ENCODE results near the gene TPO.

TPO gene

GRCh38 chr2:1451422-1451821 lies 38.2 kb downstream of the TPO start:
- no peak for DNase-seq

GRCh38 chr2:1453561-1453960 lies 40.3 kb downstream of the TPO start:
- no peak for DNase-seq

- no peak for DNase-seq
Observed at GRCh38 chr2:1454346-1454745, 41.1 kb downstream of the TPO start.

GRCh38 chr2:1455466-1455865 lies 42.2 kb downstream of the TPO start:
- DNase-seq: no peak

GRCh38 chr2:1458432-1458831 lies 45.2 kb downstream of the TPO start:
- DNase-seq: no peak

GRCh38 chr2:1459727-1460126 lies 46.5 kb downstream of the TPO start:
- DNase-seq: no peak

DNA sequence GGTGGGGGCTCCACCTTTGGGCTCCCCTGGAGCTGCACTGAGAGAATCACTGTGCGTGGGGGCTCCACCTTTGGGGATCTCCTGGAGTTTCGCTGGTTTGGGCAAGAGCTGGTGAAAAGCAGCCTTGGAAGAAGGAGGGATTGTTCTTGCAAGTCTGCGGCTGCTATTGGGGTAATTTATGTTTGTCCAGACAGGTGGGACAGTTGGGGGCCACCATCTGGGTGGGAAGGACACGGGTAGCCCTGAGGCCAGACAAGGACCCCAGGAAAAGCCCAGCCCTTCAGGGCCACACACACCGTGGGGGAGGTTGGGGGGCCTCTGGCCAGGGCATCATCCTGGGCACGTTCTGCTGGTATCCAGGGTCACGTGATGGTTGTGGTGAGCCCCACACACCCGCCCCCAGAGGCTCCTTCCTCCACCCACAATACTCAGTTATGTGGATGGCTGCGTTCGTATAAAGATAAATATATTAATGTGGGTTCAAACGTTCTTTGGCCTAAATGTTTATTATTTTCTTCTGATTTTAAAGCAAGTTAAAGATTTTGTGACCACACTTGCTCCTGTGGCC lies 47.7 kb downstream of the TPO start:
- DNase-seq: no peak

DNA sequence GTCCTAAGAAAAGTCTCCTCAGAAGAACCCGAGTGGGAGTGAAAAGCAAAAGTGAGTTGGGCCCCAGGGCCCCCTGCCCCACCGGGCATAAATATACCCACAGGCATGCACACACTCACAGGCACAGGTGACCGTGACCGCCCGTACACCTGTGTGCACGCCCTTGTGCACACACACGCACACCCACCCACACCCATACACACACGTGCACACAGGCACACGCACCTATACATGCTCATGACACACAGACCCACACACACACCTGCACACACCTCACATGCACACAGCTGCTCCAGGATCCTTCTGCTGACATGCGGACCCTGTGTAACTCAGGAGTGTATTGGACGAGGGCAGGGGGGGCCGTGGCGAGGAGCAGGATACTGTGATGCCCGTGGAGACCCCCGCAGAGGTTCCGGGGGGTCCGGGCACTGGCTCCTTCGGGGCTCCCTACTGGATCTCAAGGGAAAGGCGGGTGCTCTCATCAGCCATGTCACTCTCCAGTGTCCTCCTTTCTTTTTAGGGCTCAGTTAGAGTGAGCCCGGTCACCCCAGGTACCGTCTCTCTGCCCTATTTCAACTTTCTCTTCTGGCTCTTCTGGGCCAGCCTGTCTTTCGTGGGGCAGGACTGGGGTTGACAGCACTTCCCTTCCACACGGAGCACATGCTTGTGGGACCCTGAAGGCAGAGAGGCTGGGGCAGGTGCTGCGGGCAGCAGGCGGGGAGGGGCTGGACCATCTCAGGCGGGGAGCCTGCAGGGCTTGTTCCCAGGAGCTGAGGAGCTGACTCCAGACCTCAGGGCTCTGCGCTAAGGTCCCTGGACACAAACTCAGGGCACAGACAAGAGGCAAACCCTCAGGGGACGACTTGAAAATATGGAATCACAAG lies 48.5 kb downstream of the TPO start:
- DNase-seq: no peak

- no peak for DNase-seq
Observed at GRCh38 chr2:1462994-1463393, 49.7 kb downstream of the TPO start.

- DNase-seq: no peak
Observed at GRCh38 chr2:1472350-1472749, 59.1 kb downstream of the TPO start.

- no peak for DNase-seq
Observed at GRCh38 chr2:1476617-1477195, 63.4 kb downstream of the TPO start.

DNA sequence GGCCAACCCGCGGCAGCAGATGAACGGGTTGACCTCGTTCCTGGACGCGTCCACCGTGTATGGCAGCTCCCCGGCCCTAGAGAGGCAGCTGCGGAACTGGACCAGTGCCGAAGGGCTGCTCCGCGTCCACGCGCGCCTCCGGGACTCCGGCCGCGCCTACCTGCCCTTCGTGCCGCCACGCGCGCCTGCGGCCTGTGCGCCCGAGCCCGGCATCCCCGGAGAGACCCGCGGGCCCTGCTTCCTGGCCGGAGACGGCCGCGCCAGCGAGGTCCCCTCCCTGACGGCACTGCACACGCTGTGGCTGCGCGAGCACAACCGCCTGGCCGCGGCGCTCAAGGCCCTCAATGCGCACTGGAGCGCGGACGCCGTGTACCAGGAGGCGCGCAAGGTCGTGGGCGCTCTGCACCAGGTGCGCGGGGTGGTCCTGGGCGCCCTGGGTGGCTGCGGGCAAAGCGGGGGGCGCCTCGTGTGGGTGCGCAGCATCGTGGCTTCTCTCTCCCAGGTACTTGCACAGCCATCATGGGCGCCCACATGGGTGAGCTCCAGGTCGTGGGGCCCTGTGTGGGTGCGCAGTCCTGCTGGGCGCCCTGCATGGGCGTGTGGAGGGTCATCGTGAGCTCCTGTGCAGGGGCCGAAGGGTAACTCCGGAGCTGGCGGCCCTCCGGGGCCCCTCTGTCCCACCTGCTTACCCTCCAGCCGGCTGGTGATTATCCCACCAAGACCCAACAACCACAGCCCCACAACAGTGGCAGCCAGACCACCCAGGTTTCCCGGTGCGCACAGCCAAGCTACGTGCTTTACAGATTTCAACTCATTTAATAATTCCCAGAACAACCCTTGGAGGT lies 64.2 kb downstream of the TPO start:
- DNase-seq: no peak

DNA sequence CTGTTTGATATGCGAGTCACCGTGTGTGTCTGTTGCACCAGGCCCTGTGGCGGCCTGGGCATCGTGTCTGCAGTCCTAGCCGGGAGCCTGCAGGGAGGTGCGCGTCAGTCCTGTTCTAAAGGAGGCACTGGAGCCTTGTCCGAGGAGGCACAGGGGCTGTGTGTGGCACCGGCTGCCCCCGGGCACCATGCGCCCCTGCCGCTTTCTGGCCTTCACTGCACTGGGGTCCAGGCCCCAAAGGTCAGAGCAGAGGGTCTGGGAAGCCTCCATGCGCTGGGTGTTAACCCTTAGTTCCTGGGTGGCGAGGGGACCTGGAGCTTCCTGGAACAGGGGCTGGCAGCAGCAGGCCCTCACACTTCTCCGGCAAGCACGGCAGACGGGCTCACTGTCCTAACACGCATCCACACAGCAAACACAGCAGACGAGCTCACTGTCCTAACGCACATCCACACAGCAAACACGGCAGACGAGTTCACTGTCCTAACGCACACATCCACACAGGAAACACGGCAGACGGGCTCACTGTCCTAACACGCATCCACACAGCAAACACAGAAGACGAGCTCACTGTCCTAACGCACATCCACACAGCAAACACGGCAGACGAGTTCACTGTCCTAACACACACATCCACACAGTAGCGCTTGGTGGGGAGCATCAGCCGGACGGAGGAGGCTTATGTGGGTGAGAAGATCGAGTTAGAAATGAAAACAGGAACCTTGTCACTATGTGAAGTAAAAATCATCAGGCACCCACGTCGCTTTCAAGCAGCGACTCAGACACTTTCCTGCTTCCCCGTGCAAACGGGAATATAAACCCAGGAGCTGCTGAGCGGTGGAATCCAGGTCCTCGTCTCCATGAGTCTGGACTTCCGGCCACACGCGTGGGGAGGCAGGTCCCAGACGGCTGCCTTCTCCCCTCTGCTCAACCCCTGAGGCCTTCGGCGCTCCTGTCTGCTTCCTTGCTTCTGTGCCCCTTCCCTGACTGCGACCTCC lies 65.3 kb downstream of the TPO start:
- no peak for DNase-seq

- no peak for DNase-seq
Observed at GRCh38 chr2:1479346-1479745, 66.1 kb downstream of the TPO start.

GRCh38 chr2:1480671-1481076 lies 67.4 kb downstream of the TPO start:
- DNase-seq: no peak

GRCh38 chr2:1481406-1482252 lies 68.4 kb downstream of the TPO start:
- no peak for DNase-seq

- DNase-seq: no peak
Observed at GRCh38 chr2:1482253-1482675, 69.0 kb downstream of the TPO start.

- no peak for DNase-seq
Observed at GRCh38 chr2:1482981-1483380, 69.7 kb downstream of the TPO start.

DNA sequence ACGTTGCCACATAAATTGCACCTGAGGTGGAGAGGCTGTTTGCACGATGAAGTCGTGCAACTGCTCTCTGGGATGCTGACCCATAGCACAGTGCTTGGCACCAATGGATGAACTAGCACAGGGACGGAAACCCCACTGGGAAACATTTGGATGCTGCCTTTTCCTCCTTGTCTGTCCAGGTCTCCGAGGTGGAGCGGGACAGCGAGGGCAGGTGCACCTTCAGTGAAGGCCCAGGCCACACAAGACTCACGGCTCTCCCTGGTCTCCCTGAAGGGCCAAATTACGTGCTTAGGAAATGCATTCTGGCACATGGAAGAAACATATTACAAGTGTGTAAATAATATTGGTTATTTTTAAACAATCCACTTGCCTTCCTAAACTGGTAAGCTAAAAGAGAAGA lies 70.3 kb downstream of the TPO start:
- DNase-seq: no peak

GRCh38 chr2:1484131-1484884 lies 71.0 kb downstream of the TPO start:
- DNase-seq: no peak

Measured in GF-D8 (cell line).